K562 (cell line): ENCODE measurements around the gene NEIL1. TPM values are rescaled to one million over a fixed set of nuclear protein-coding genes. Genes with fewer than 3 reads are reported as not detected.

Experiments
- ATAC-seq: fragments of 200-7000 bp; cut with Tn5 transposase; 3 replicates; pipeline ENCODE4 v1.9.1; 2020; ENCODE audit warnings: moderate library complexity
- BruUV-seq: library from RNA; stranded (reverse); fragments of 400-500 nt; replicated peaks from 2 replicates; lab custom pipeline; 2021; lab: Mats Ljungman, UMichigan
- CTCF ChIA-PET: fragments of 300-600 bp; formaldehyde crosslinking; extraction: SDS; loops from one replicate; lab custom pipeline; 2021; ENCODE audit warnings: low intra/inter-chr PET ratio; lab: Yijun Ruan, JAX
- POLR2A ChIA-PET: fragments of 300-600, 350-650 bp; sonication (Branson Sonifier 250); formaldehyde crosslinking; extraction: SDS; loops from one replicate; lab custom pipeline; 2021; ENCODE audit warnings: antibody characterized with exemption, inconsistent platforms; lab: Yijun Ruan, JAX
- DNase-seq, 4 experiments: peaks; one replicate each; pipeline versions ENCODE4 v3.0.0 to v3.0.0-alpha.2; 2011 to 2018; ENCODE audit warnings: low spot score in 3 of 4, mixed read lengths in 3 of 4; ENCODE audit errors: extremely low read depth in 1 of 4
- FAIRE-seq: peaks from 2 replicates; lab custom pipeline; 2011; peaks lifted over from hg19 to GRCh38; lab: Jason Lieb, UNC
- H2AFZ ChIP-seq: 2 replicates; pipeline ENCODE4 v1.6.0; 2011; ENCODE audit warnings: low read depth, low read length, control low read depth, inconsistent platforms
- H3K27ac ChIP-seq: fragments of 200-600 bp; 3 replicates; pipeline ENCODE4 v1.8.0; 2011; ENCODE audit warnings: low read depth, mild to moderate bottlenecking, control low read depth, inconsistent platforms, low read length, moderate library complexity, mixed read lengths; ENCODE audit errors: extremely low read depth
- H3K27me3 ChIP-seq, 2 experiments: fragments of 300-600 bp in 1 of 2; 2 replicates in 1 of 2; 3 replicates in 1 of 2; pipeline versions ENCODE4 v1.6.0 to v1.8.0; 2011; ENCODE audit warnings: inconsistent platforms in 2 of 2, low read length in 2 of 2, mild to moderate bottlenecking in 1 of 2, mixed read lengths in 1 of 2, moderate library complexity in 1 of 2; ENCODE audit not compliant: control insufficient read depth in 2 of 2, insufficient read depth in 2 of 2
- H3K36me3 ChIP-seq: fragments of 300-600 bp; 3 replicates; pipeline ENCODE4 v1.8.0; 2011; ENCODE audit warnings: mild to moderate bottlenecking, low read length, inconsistent platforms; ENCODE audit not compliant: control insufficient read depth, insufficient read depth
- H3K4me1 ChIP-seq, 2 experiments: fragments of 200-600 bp in 1 of 2; replicated peaks in 1 of 2; 2 replicates in 1 of 2; 3 replicates in 1 of 2; pipeline versions ENCODE4 v1.5.1 to v1.8.0; 2011; ENCODE audit warnings: inconsistent platforms in 2 of 2, low read length in 2 of 2, mild to moderate bottlenecking in 1 of 2, mixed read lengths in 1 of 2, moderate library complexity in 1 of 2; ENCODE audit not compliant: control insufficient read depth in 2 of 2, insufficient read depth in 2 of 2
- H3K4me2 ChIP-seq: 2 replicates; pipeline ENCODE4 v1.6.1; 2011; ENCODE audit warnings: low read length, control low read depth, inconsistent platforms, mixed read lengths; ENCODE audit not compliant: insufficient read depth
- H3K4me3 ChIP-seq: fragments of 200-600 bp; sonication (generic), shearing (Covaris generic); 2 replicates; pipeline ENCODE4 v1.5.1; 2016; ENCODE audit warnings: control low read depth, inconsistent platforms
- H3K79me2 ChIP-seq: fragments of 200-600 bp; 3 replicates; pipeline ENCODE4 v1.8.0; 2011; ENCODE audit warnings: low read length, inconsistent platforms; ENCODE audit not compliant: control insufficient read depth, insufficient read depth
- H3K9ac ChIP-seq, 2 experiments: 2 replicates each; pipeline versions ENCODE4 v1.6.0 to v1.6.1; 2011; ENCODE audit warnings: low read depth in 2 of 2, low read length in 2 of 2, control low read depth in 1 of 2, inconsistent platforms in 1 of 2, mild to moderate bottlenecking in 1 of 2, mixed read lengths in 1 of 2; ENCODE audit not compliant: insufficient read depth in 1 of 2
- H3K9me1 ChIP-seq: one replicate; pipeline ENCODE4 v1.6.0; 2011; ENCODE audit warnings: inconsistent platforms, mild to moderate bottlenecking, low read length, moderate library complexity; ENCODE audit not compliant: control insufficient read depth, insufficient read depth
- H3K9me3 ChIP-seq: replicated peaks from 2 replicates; pipeline ENCODE4 v1.5.1; 2011; ENCODE audit warnings: low read depth, low read length, inconsistent platforms; ENCODE audit not compliant: control insufficient read depth, insufficient read depth
- H4K20me1 ChIP-seq: replicated peaks from 2 replicates; pipeline ENCODE4 v1.6.1; 2011; ENCODE audit warnings: low read length, inconsistent platforms, mixed read lengths; ENCODE audit not compliant: control insufficient read depth, insufficient read depth
- AFF4 ChIP-seq: sonication (generic); formaldehyde crosslinking; IDR thresholded peaks from 2 replicates; pipeline ENCODE4 v1.8.0; 2023; ENCODE audit warnings: mild to moderate bottlenecking, missing genetic modification reagents
- BCOR ChIP-seq: fragments of 450-650 bp; IDR thresholded peaks from 2 replicates; pipeline ENCODE4 v1.6.1; 2016
- FOXJ2 ChIP-seq: fragments of 200-800 bp; sonication (Bioruptor generic); IDR thresholded peaks from 2 replicates; pipeline ENCODE4 v1.6.1; 2016; ENCODE audit warnings: missing genetic modification characterization, missing compliant biosample characterization
- HBP1 ChIP-seq: fragments of 450-650 bp; formaldehyde crosslinking; IDR thresholded peaks from 2 replicates; pipeline ENCODE4 v1.4.0; 2022; ENCODE audit warnings: missing genetic modification characterization
- RAD21 ChIP-seq, 2 experiments: fragments of 250-450 bp in 1 of 2; fragments of 450-650 bp in 1 of 2; sonication (Bioruptor Pico) in 1 of 2; formaldehyde crosslinking in 1 of 2; IDR thresholded peaks in 1 of 2; conservative IDR thresholded peaks in 1 of 2; 2 replicates each; pipeline versions ENCODE4 v1.4.0 to v1.8.0; 2020 to 2022; ENCODE audit warnings: mild to moderate bottlenecking in 2 of 2, moderate library complexity in 1 of 2
- RNF219 ChIP-seq: fragments of 250-450 bp; sonication (Bioruptor Pico); IDR thresholded peaks from 2 replicates; pipeline ENCODE4 v1.5.0; 2022; ENCODE audit warnings: mild to moderate bottlenecking
- SRSF3 ChIP-seq: fragments of 200-400 bp; formaldehyde crosslinking; IDR thresholded peaks from 2 replicates; pipeline ENCODE4 v1.6.1; 2016; ENCODE audit warnings: mild to moderate bottlenecking, low read length, moderate library complexity; ENCODE audit not compliant: insufficient read depth
- TOE1 ChIP-seq, 2 experiments: fragments of 450-650 bp in 1 of 2; sonication (generic) in 1 of 2; formaldehyde crosslinking in 1 of 2; IDR thresholded peaks; 2 replicates each; pipeline versions ENCODE4 v1.7.1 to v1.8.0; 2016 to 2022; ENCODE audit warnings: borderline replicate concordance in 2 of 2, mild to moderate bottlenecking in 2 of 2, antibody characterized with exemption in 1 of 2, inconsistent platforms in 1 of 2, low read depth in 1 of 2, missing genetic modification reagents in 1 of 2, moderate library complexity in 1 of 2
- ZNF280A ChIP-seq: fragments of 450-650 bp; IDR thresholded peaks from 2 replicates; pipeline ENCODE4 v1.6.1; 2018; ENCODE audit warnings: mild to moderate bottlenecking, low read depth; ENCODE audit not compliant: partially characterized antibody
- ZNF589 ChIP-seq: fragments of 200-800 bp; sonication (Bioruptor generic); IDR thresholded peaks from 2 replicates; pipeline ENCODE4 v1.6.1; 2016; ENCODE audit warnings: low read depth, missing genetic modification characterization, missing compliant biosample characterization
- WGBS: fragments of 100-300 bp; shearing (Covaris generic); methylation state at CpG from one replicate; pipeline ENCODE4 v1.1.6; 2016; ENCODE audit warnings: low coverage, mixed read lengths; ENCODE audit not compliant: insufficient coverage; ENCODE audit errors: missing lambda C conversion rate; 5-methylcytosine and 5-hydroxymethylcytosine counted together
- in situ Hi-C: fragments of 300-500 bp; cut with MboI; formaldehyde crosslinking; loops from 4 replicates; pipeline ENCODE4 v1.15.0; 2018; ENCODE audit warnings: inconsistent platforms, mixed read lengths
- intact Hi-C: fragments of 100-400 bp; cut with micrococcal nuclease; formaldehyde crosslinking; loops from 2 replicates; pipeline ENCODE4 v1.14.2; 2022
- polyA plus RNA-seq, 8 experiments: library from polyadenylated mRNA; depleted of rRNA in 4 of 8; stranded (reverse) in 5 of 8; unstranded in 3 of 8; fragments of >200 nt; fragmentation: Nextera tagmentation in 2 of 8; fragmentation: Illumina TruSeq in 1 of 8; extraction: Ambion mirVana in 2 of 8; extraction: Trizol in 1 of 8; gene quantifications; 2 replicates each; pipeline versions ENCODE4 v1.2.1 to v1.2.3, GENCODE V29; 2011 to 2014; ENCODE audit warnings: inconsistent platforms in 1 of 8, missing spikeins in 1 of 8
- total RNA-seq, 7 experiments: library from RNA; depleted of rRNA in 6 of 7; stranded (reverse); fragments of >200 nt in 6 of 7; fragmentation: Illumina TruSeq in 2 of 7; extraction: Trizol in 2 of 7; gene quantifications; 2 replicates each; pipeline versions ENCODE4 v1.2.1 to v1.2.3, GENCODE V29; 2011 to 2021; ENCODE audit warnings: low replicate concordance in 1 of 7

The NEIL1 gene
- total and polyA plus RNA-seq, 9 of the 15 experiments (the other 6 are each of a cell fraction or from before 2014, with no cell fraction given), result 0.14 to 4.3 (median 2.4) TPM

- Histone ChIP-seq H3K4me2 (peak overlapping the region; percentile 94), H3K27me3 (no peaks in the 10 kb centered on the region), H2AFZ (peak overlapping the region; percentile 90), H3K9ac (peak overlapping the region; percentile 94 to 98), H3K27ac (peak overlapping the region; percentile 96), H4K20me1 (peaks cover 10% of the 10 kb centered on the region), H3K4me1 (peaks cover 12 to 14% of the 10 kb centered on the region in 2 experiments; a peak in 4 of 5 replicates), H3K9me3 (no peaks in the 10 kb centered on the region), H3K9me1 (peaks cover 4% of the 10 kb centered on the region), H3K36me3 (peaks cover 77% of the 10 kb centered on the region), H3K4me3 (peak overlapping the region; percentile 96), H3K79me2 (peaks cover 26% of the 10 kb centered on the region)
- in situ Hi-C loops (loop anchor here (5.0 kb wide), 1 partner anchor 309 kb away; no protein-coding TSS in a partner anchor), intact Hi-C loops (loop anchor here (1.0 to 2.0 kb wide), 3 partner anchors 85 to 314 kb away; partner anchors contain the start of gene IMP3)
- 3% methylated on average over 23 of the region's 23 CpGs for WGBS
- ChIA-PET CTCF (interaction anchor here (1.6 kb wide), 1 partner anchor 272 kb away, joined by 9 read pairs; the partner anchor contains the start of gene IMP3), POLR2A (interaction anchor here (0.6 to 2.5 kb wide), 26 partner anchors 9 to 828 kb away, joined by 3 to 36 read pairs (median 4); partner anchors contain the start of genes ARID3B, IMP3, PTPN9 and SNUPN)
- ATAC-seq (peak; percentile 14), DNase-seq (no peak), FAIRE-seq (peak; percentile 82)
- BruUV-seq, result TSS peak; percentile 81
- TF ChIP-seq HBP1 (CRISPR knock-in tag) (0 out of 2 replicates have a peak, but pooled peaks have one; percentile 3), AFF4 (no peak), RAD21 (CRISPR knock-in tag; conservative IDR thresholded peaks at IDR 0.05 in 1 of 2, IDR thresholded peaks at IDR 0.05 in 1 of 2) (no peak), BCOR (no peak), SRSF3 (no peak), ZNF280A (no peak), ZNF589 (CRISPR knock-in tag) (peak; percentile 30; the same call in 1 of the 2 replicates), FOXJ2 (0 out of 2 replicates have a peak, but pooled peaks have one; percentile 2), TOE1 (IDR thresholded peaks at IDR 0.05; ENCODE audit: borderline replicate concordance) (peak; percentile 10; the same call in 1 of the 2 replicates), TOE1 (CRISPR knock-in tag; IDR thresholded peaks at IDR 0.05; ENCODE audit: borderline replicate concordance, low read depth) (no peak), RNF219 (no peak)
Measured at GRCh38 chr15:75368689-75369239, 21.9 kb downstream of the NEIL1 start.
